Immature natural killer cell (primary cell): ENCODE results near the gene SMIM31. TPM values are rescaled to one million over a fixed set of nuclear protein-coding genes. Genes with fewer than 3 reads are reported as not detected.

Experiments used
- DNase-seq, 3 donors: peaks; one replicate each; pipeline ENCODE4 v3.0.0; 2022; ENCODE audit warnings: mixed read lengths in 1 of 3
- H3K27ac Mint-ChIP-seq, 6 donors: one replicate each; pipeline ENCODE4 v1.8.0; 2020; ENCODE audit warnings: mixed read lengths in 6 of 6, mild to moderate bottlenecking in 5 of 6, inconsistent platforms in 4 of 6, moderate library complexity in 3 of 6
- H3K27me3 Mint-ChIP-seq, 3 donors: one replicate each; pipeline ENCODE4 v1.8.0; 2020 to 2021; ENCODE audit warnings: low read depth in 3 of 3, mild to moderate bottlenecking in 3 of 3, mixed read lengths in 3 of 3, moderate library complexity in 3 of 3, inconsistent platforms in 1 of 3
- H3K36me3 Mint-ChIP-seq, 3 donors: one replicate each; pipeline ENCODE4 v1.8.0; 2020; ENCODE audit warnings: mixed read lengths in 3 of 3, inconsistent platforms in 2 of 3, mild to moderate bottlenecking in 2 of 3
- H3K4me1 Mint-ChIP-seq, 2 donors: one replicate each; pipeline ENCODE4 v1.8.0; 2020; ENCODE audit warnings: inconsistent platforms in 2 of 2, mild to moderate bottlenecking in 2 of 2, mixed read lengths in 2 of 2, moderate library complexity in 1 of 2
- H3K4me3 Mint-ChIP-seq, 5 donors: one replicate each; pipeline ENCODE4 v1.8.0; 2020; ENCODE audit warnings: mild to moderate bottlenecking in 5 of 5, mixed read lengths in 5 of 5, inconsistent platforms in 3 of 5, moderate library complexity in 3 of 5
- H3K9me3 Mint-ChIP-seq, 6 donors: one replicate each; pipeline ENCODE4 v1.8.0; 2020; ENCODE audit warnings: mild to moderate bottlenecking in 6 of 6, mixed read lengths in 6 of 6, inconsistent platforms in 4 of 6, moderate library complexity in 3 of 6
- polyA plus RNA-seq, 3 donors: library from polyadenylated mRNA; unstranded; fragments of 300-500 nt; fragmentation: Illumina TruSeq; gene quantifications; one replicate each; pipeline ENCODE4 v1.2.3, GENCODE V29; 2021

Gene SMIM31
- polyA plus RNA-seq, 3 donors from 2014 or later = not detected

DNA sequence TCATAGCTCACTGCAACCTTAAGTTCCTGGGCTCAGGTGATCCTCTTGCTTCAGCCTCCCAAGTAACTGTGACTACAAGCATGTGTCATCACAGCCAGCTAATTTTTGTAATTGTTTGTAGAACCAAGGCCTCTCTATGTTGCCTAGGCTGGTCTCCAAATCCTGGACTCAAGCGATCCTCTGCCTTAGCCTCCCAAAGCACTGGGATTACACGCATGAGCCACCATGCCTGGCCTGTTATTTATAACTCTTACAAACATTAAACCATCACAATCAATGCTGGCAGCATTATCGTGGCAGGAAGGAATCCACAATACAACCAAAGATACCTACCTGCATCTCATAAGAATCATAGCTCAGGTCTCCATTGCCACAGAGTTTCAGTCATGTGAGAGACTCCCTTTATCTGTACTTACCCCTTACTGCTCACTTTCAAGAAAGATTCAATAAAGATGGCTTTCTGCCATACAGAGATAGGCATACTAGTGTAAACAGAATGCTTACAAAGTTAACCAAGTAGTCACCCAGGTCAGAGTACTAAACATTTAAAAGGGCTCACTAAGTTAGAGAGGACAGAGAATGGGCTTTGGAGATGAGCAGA lies 48.5 kb downstream of the SMIM31 start:
- H3K4me1 Mint-ChIP-seq = no peaks in the 10 kb centered on the region
- no peak for DNase-seq
- H3K27ac Mint-ChIP-seq = no peak overlapping the region
- no peaks in the 10 kb centered on the region for H3K36me3 Mint-ChIP-seq
- peaks cover 0 to 7% (median 0%) of the 10 kb centered on the region in 3 donors for H3K27me3 Mint-ChIP-seq
- no peak overlapping the region for H3K4me3 Mint-ChIP-seq
- peaks cover 0 to 4% (median under 1%) of the 10 kb centered on the region in 6 donors for H3K9me3 Mint-ChIP-seq

DNA sequence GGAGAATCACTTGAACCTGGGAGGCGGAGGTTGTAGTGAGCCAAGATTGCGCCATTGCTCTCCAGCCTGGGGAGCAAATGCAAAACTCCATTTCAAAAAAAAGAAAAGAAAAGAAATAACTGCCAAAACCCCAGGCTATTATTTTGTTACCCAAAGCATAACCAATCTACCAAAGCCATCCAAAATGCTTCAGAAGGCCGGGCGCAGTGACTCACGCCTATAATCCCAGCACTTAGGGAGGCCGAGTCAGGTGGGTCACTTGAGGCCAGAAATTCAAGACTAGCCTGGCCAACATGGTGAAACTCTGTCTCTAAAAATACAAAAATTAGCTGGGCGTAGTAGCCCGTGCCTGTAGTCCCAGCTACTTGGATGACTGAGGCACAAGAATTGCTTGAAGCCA lies 49.8 kb downstream of the SMIM31 start:
- peaks cover 0 to 5% (median 0%) of the 10 kb centered on the region in 3 donors for H3K27me3 Mint-ChIP-seq
- no peaks in the 10 kb centered on the region for H3K36me3 Mint-ChIP-seq
- DNase-seq = no peak
- no peaks in the 10 kb centered on the region for H3K4me1 Mint-ChIP-seq
- H3K27ac Mint-ChIP-seq = no peak overlapping the region
- peaks cover 0 to 2% (median 0%) of the 10 kb centered on the region in 6 donors for H3K9me3 Mint-ChIP-seq
- H3K4me3 Mint-ChIP-seq = no peak overlapping the region

DNA sequence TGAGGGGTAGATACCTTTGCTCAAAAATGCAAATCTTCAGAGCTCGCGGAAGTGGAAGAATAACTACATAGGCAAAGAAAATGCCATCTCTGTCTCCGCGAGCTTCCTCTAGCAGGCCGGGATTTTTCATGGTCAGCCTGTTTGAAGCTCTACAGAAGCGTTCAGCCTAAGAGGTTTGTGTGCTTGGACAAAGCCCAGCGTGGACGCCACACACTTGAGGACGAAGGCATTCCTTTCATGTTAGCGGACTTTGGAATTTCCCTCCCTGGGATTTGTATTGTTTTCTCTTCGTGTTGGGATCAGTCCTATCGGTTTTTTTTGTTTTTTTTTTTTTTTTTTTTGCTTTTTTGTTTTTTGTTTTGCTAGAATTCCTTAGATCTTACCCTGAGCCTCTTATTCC lies 53.7 kb downstream of the SMIM31 start:
- peaks cover 0 to 3% (median 0%) of the 10 kb centered on the region in 3 donors for H3K27me3 Mint-ChIP-seq
- no peaks in the 10 kb centered on the region for H3K4me1 Mint-ChIP-seq
- no peak overlapping the region for H3K27ac Mint-ChIP-seq
- peaks cover 0 to 1% (median 0%) of the 10 kb centered on the region in 6 donors for H3K9me3 Mint-ChIP-seq
- no peak for DNase-seq
- H3K36me3 Mint-ChIP-seq = no peaks in the 10 kb centered on the region
- no peak overlapping the region for H3K4me3 Mint-ChIP-seq

DNA sequence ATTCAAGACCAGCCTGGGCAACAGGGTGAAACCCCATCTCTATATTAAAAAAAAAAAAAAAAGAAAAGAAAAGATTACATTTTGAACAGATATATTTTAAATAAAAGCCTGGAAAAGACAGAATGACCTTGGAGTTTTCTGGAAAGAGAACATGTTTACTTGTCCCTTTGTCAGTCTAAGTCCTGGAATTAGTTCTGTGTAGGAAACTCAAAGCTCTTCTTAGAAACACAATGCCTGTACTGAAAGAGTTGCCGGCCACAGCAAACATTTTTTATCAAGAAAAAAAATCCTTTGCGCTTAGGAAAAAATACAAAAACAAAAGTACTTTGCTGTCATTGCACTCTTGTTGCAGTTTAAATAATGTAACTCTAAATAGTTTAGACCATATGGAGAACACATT lies 59.6 kb downstream of the SMIM31 start:
- no peaks in the 10 kb centered on the region for H3K4me1 Mint-ChIP-seq
- no peak overlapping the region for H3K4me3 Mint-ChIP-seq
- no peaks in the 10 kb centered on the region for H3K36me3 Mint-ChIP-seq
- no peak for DNase-seq
- peaks cover 2 to 4% (median 4%) of the 10 kb centered on the region in 3 donors for H3K27me3 Mint-ChIP-seq
- H3K27ac Mint-ChIP-seq = no peak overlapping the region
- peaks cover 0 to 4% (median 2%) of the 10 kb centered on the region in 6 donors for H3K9me3 Mint-ChIP-seq

- Mint-ChIP-seq H3K27me3 (peaks cover 2 to 4% (median 4%) of the 10 kb centered on the region in 3 donors), H3K4me1 (no peaks in the 10 kb centered on the region), H3K27ac (no peak overlapping the region), H3K36me3 (no peaks in the 10 kb centered on the region), H3K4me3 (no peak overlapping the region), H3K9me3 (peaks cover 0 to 7% (median 2%) of the 10 kb centered on the region in 6 donors)
- no peak for DNase-seq
These were observed 61.8 kb downstream of the SMIM31 start for GRCh38 chr4:164815711-164816110.

GRCh38 chr4:164819366-164819765 lies 65.4 kb downstream of the SMIM31 start:
- Mint-ChIP-seq H3K4me3 (no peak overlapping the region), H3K27ac (no peak overlapping the region)

DNA sequence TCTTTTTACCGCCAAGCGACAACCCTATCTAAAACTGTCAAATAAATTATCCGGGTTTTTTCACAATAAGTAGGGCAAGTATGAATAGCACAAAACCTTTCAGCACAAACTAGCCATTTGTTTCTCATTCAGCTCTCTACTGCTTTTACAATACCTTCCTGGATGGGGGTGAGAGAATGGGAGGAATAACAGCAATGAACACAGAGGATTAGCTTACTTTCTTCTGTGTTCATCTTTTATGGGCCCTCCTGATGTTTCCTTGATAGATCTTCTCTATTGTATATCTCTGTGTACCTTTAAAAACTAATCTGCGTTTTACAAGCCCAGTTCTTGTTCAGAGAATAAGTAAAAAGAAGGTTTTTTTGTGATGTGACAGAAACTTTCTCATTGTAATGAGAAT lies 67.8 kb downstream of the SMIM31 start:
- Mint-ChIP-seq H3K27me3 (peaks cover 0 to 3% (median 0%) of the 10 kb centered on the region in 3 donors), H3K36me3 (no peaks in the 10 kb centered on the region), H3K4me3 (no peak overlapping the region), H3K9me3 (peaks cover 0 to 11% (median 2%) of the 10 kb centered on the region in 6 donors), H3K4me1 (no peaks in the 10 kb centered on the region), H3K27ac (no peak overlapping the region)
- DNase-seq = no peak

More at GRCh38 chr4:164819366-164819765, 65.4 kb downstream of the SMIM31 start:
- Mint-ChIP-seq H3K4me1 (no peaks in the 10 kb centered on the region), H3K9me3 (peaks cover 0 to 12% (median 3%) of the 10 kb centered on the region in 6 donors), H3K27me3 (peaks cover 0 to 4% (median 4%) of the 10 kb centered on the region in 3 donors), H3K36me3 (no peaks in the 10 kb centered on the region)
- DNase-seq = no peak

GRCh38 chr4:164824581-164824980 lies 70.7 kb downstream of the SMIM31 start:
- Mint-ChIP-seq H3K4me1 (no peaks in the 10 kb centered on the region), H3K36me3 (no peaks in the 10 kb centered on the region), H3K27ac (no peak overlapping the region), H3K27me3 (peaks cover 0 to 3% (median 0%) of the 10 kb centered on the region in 3 donors), H3K4me3 (no peak overlapping the region), H3K9me3 (peaks cover 0 to 8% (median under 1%) of the 10 kb centered on the region in 6 donors)
- no peak for DNase-seq

GRCh38 chr4:164828955-164829354 lies 75.0 kb downstream of the SMIM31 start:
- peaks cover 0 to 2% (median 0%) of the 10 kb centered on the region in 6 donors for H3K9me3 Mint-ChIP-seq
- H3K4me1 Mint-ChIP-seq = no peaks in the 10 kb centered on the region
- DNase-seq = no peak
- H3K27ac Mint-ChIP-seq = no peak overlapping the region
- H3K36me3 Mint-ChIP-seq = no peaks in the 10 kb centered on the region
- H3K27me3 Mint-ChIP-seq = peaks cover 0 to 3% (median 0%) of the 10 kb centered on the region in 3 donors
- no peak overlapping the region for H3K4me3 Mint-ChIP-seq

DNA sequence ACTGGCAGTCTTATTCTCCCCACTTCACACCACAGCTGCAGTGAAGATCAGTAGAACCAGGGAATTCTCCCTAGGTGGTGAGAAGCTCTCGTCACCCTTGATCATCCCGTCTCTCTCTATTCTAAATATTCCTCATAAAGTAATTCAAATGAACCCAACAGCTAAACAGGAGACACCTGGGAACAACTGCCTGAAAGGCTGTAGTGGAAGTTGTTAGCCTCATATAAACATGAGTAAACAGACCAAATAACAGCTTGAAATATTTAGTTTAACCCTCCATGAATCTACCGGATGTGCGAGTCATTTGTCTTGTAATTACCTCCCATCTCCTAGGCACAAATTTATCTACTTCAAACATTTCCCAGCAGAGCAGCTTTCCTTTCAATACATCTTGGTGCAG lies 92.6 kb downstream of the SMIM31 start:
- DNase-seq = no peak
- Mint-ChIP-seq H3K36me3 (no peaks in the 10 kb centered on the region), H3K9me3 (peaks cover 0 to 6% (median 0%) of the 10 kb centered on the region in 6 donors), H3K4me1 (no peaks in the 10 kb centered on the region), H3K4me3 (no peak overlapping the region), H3K27me3 (peaks cover 0 to 2% (median 0%) of the 10 kb centered on the region in 3 donors), H3K27ac (no peak overlapping the region)

DNA sequence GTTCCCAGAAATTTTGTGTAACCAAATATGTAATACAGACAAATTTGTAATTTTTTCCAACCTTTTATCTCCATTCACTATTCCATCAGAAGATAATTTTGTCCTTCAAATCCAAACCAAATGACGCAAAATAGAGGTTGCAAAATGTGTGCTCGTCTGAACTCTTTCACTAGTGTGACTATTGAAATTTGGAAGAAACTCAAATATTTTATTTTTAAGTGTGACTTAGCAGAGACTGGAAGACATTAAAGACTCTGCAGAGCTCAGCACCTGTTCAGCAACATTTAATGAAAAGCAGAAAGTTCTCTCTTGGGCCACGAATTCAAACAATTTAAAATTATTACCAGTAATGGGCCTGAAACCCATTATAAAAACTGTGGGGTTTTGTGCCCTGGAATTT lies 93.1 kb downstream of the SMIM31 start:
- Mint-ChIP-seq H3K36me3 (no peaks in the 10 kb centered on the region), H3K27ac (no peak overlapping the region)

GRCh38 chr4:164847967-164848649 lies 94.2 kb downstream of the SMIM31 start:
- H3K27me3 Mint-ChIP-seq = peaks cover 0 to 2% (median 0%) of the 10 kb centered on the region in 3 donors
- peaks cover 0 to 3% (median 0%) of the 10 kb centered on the region in 6 donors for H3K9me3 Mint-ChIP-seq
- no peak overlapping the region for H3K4me3 Mint-ChIP-seq
- no peak overlapping the region for H3K27ac Mint-ChIP-seq
- no peaks in the 10 kb centered on the region for H3K4me1 Mint-ChIP-seq
- no peak for DNase-seq
- no peaks in the 10 kb centered on the region for H3K36me3 Mint-ChIP-seq

More for the DNA sequence above, 93.1 kb downstream of the SMIM31 start:
- Mint-ChIP-seq H3K4me3 (no peak overlapping the region), H3K4me1 (no peaks in the 10 kb centered on the region), H3K9me3 (peaks cover 0 to 6% (median 0%) of the 10 kb centered on the region in 6 donors), H3K27me3 (peaks cover 0 to 2% (median 0%) of the 10 kb centered on the region in 3 donors)
- DNase-seq = no peak
